Vagina (tissue), 2 donors: ENCODE data around the gene POLR3H. TPM values are rescaled to one million over a fixed set of nuclear protein-coding genes. Genes with fewer than 3 reads are reported as not detected.

Experiments used
- DNase-seq, 2 donors: peaks; one replicate each; pipeline ENCODE4 v3.0.0-alpha.2; 2017; ENCODE audit errors: extremely low spot score in 2 of 2
- H3K27ac ChIP-seq: fragments of 200-600 bp; sonication (generic); one replicate; pipeline ENCODE4 v1.5.1; 2019
- H3K27me3 ChIP-seq: fragments of 200-600 bp; sonication (generic); one replicate; pipeline ENCODE4 v1.5.1; 2019
- H3K36me3 ChIP-seq, 2 donors: fragments of 200-600 bp; sonication (generic); one replicate each; pipeline ENCODE4 v1.5.1; 2017 to 2019
- H3K4me1 ChIP-seq: fragments of 200-600 bp; sonication (generic); one replicate; pipeline ENCODE4 v1.5.1; 2019
- H3K4me3 ChIP-seq, 2 donors: fragments of 200-600 bp; sonication (generic); 1 replicate in 1 of 2; 2 replicates in 1 of 2; pipeline ENCODE4 v1.5.1; 2016 to 2019
- H3K9me3 ChIP-seq: fragments of 200-600 bp; sonication (generic); one replicate; pipeline ENCODE4 v1.5.1; 2019
- CTCF ChIP-seq, 3 experiments: fragments of 450-650 bp in 2 of 3; fragments of 200-600 bp in 1 of 3; sonication (generic) in 1 of 3; IDR thresholded peaks; one replicate each; pipeline ENCODE4 v1.5.1; 2017 to 2019; ENCODE audit warnings: antibody characterized with exemption in 3 of 3, mild to moderate bottlenecking in 2 of 3, moderate library complexity in 2 of 3
- POLR2A ChIP-seq, 2 donors: fragments of 450-650 bp; IDR thresholded peaks; one replicate each; pipeline ENCODE4 v1.6.1; 2017; ENCODE audit warnings: antibody characterized with exemption in 2 of 2, mild to moderate bottlenecking in 2 of 2, moderate library complexity in 2 of 2
- POLR2AphosphoS5 ChIP-seq, 2 donors: sonication (generic); formaldehyde crosslinking; IDR thresholded peaks; one replicate each; pipeline ENCODE4 v1.9.0; 2017; ENCODE audit warnings: antibody characterized with exemption in 2 of 2, mild to moderate bottlenecking in 2 of 2, low read depth in 1 of 2; ENCODE audit not compliant: insufficient read depth in 1 of 2
- intact Hi-C: fragments of 100-400 bp; cut with DNase I; formaldehyde crosslinking; loops from one replicate; pipeline ENCODE4 v1.15.1; 2023
- total RNA-seq: library from RNA; depleted of rRNA; stranded (reverse); fragments of >200 nt; gene quantifications from one replicate; pipeline ENCODE4 v1.2.3, GENCODE V29; 2016

POLR3H gene
- total RNA-seq, 1 donor from 2014 or later: 21.4 TPM

GRCh38 chr22:41541484-41541883 lies 2.8 kb downstream of the POLR3H start:
- Histone ChIP-seq H3K36me3 (peaks cover 0 to 9% of the 10 kb centered on the region in 2 donors), H3K27me3 (no peaks in the 10 kb centered on the region), H3K4me1 (peaks cover 34% of the 10 kb centered on the region), H3K9me3 (no peaks in the 10 kb centered on the region), H3K4me3 (no peak overlapping the region), H3K27ac (no peak overlapping the region)
- intact Hi-C loops: loop anchor here (5.0 kb wide), 1 partner anchor 46 kb away; the partner anchor contains the start of gene PMM1
- no peak for DNase-seq
- no peak for TF ChIP-seq CTCF (IDR thresholded peaks at IDR 0.05)
- no peak for TF ChIP-seq POLR2AphosphoS5 (IDR thresholded peaks at IDR 0.05; ENCODE audit: insufficient read depth in 1 of 2, low read depth in 1 of 2)
- TF ChIP-seq POLR2A (IDR thresholded peaks at IDR 0.05): no peak

GRCh38 chr22:41540365-41540764 lies 3.9 kb downstream of the POLR3H start:
- Histone ChIP-seq H3K27me3 (no peaks in the 10 kb centered on the region), H3K4me1 (peaks cover 34% of the 10 kb centered on the region), H3K4me3 (no peak overlapping the region), H3K36me3 (peaks cover 0 to 9% of the 10 kb centered on the region in 2 donors), H3K9me3 (no peaks in the 10 kb centered on the region), H3K27ac (no peak overlapping the region)
- intact Hi-C loops: loop anchor here (5.0 kb wide), 1 partner anchor 47 kb away; the partner anchor contains the start of gene PMM1
- no peak for DNase-seq
- no peak for TF ChIP-seq CTCF (IDR thresholded peaks at IDR 0.05)
- TF ChIP-seq POLR2AphosphoS5 (IDR thresholded peaks at IDR 0.05; ENCODE audit: insufficient read depth in 1 of 2, low read depth in 1 of 2): no peak
- no peak for TF ChIP-seq POLR2A (IDR thresholded peaks at IDR 0.05)

- H3K27ac ChIP-seq: no peak overlapping the region
- H3K36me3 ChIP-seq: peaks cover 0 to 9% of the 10 kb centered on the region in 2 donors
- no peak for DNase-seq
- intact Hi-C loops: loop anchor here (5.0 kb wide), 1 partner anchor 47 kb away; the partner anchor contains the start of gene PMM1
- no peaks in the 10 kb centered on the region for H3K27me3 ChIP-seq
- no peak for TF ChIP-seq CTCF (IDR thresholded peaks at IDR 0.05)
- TF ChIP-seq POLR2A (IDR thresholded peaks at IDR 0.05): no peak
- TF ChIP-seq POLR2AphosphoS5 (IDR thresholded peaks at IDR 0.05; ENCODE audit: insufficient read depth in 1 of 2, low read depth in 1 of 2): no peak
- H3K4me1 ChIP-seq: peaks cover 32% of the 10 kb centered on the region
- no peak overlapping the region for H3K4me3 ChIP-seq
- no peaks in the 10 kb centered on the region for H3K9me3 ChIP-seq
These were observed 4.3 kb downstream of the POLR3H start for GRCh38 chr22:41540006-41540315.

- Histone ChIP-seq H3K9me3 (no peaks in the 10 kb centered on the region), H3K4me1 (peaks cover 27% of the 10 kb centered on the region), H3K36me3 (peaks cover 0 to 9% of the 10 kb centered on the region in 2 donors), H3K4me3 (no peak overlapping the region), H3K27me3 (no peaks in the 10 kb centered on the region), H3K27ac (no peak overlapping the region)
- intact Hi-C loops: loop anchor here (5.0 kb wide), 1 partner anchor 48 kb away; the partner anchor contains the start of gene PMM1
- TF ChIP-seq CTCF (IDR thresholded peaks at IDR 0.05): no peak
- no peak for TF ChIP-seq POLR2A (IDR thresholded peaks at IDR 0.05)
- no peak for TF ChIP-seq POLR2AphosphoS5 (IDR thresholded peaks at IDR 0.05; ENCODE audit: insufficient read depth in 1 of 2, low read depth in 1 of 2)
- DNase-seq: no peak
These were observed 4.9 kb downstream of the POLR3H start for GRCh38 chr22:41539146-41540005.

GRCh38 chr22:41538583-41538982 lies 5.7 kb downstream of the POLR3H start:
- TF ChIP-seq POLR2AphosphoS5 (IDR thresholded peaks at IDR 0.05; ENCODE audit: insufficient read depth in 1 of 2, low read depth in 1 of 2) (no peak), CTCF (IDR thresholded peaks at IDR 0.05) (no peak), POLR2A (IDR thresholded peaks at IDR 0.05) (no peak)
- no peak for DNase-seq
- Histone ChIP-seq H3K4me1 (peaks cover 26% of the 10 kb centered on the region), H3K9me3 (no peaks in the 10 kb centered on the region), H3K27ac (no peak overlapping the region), H3K27me3 (no peaks in the 10 kb centered on the region), H3K4me3 (no peak overlapping the region), H3K36me3 (peaks cover 0 to 9% of the 10 kb centered on the region in 2 donors)
- intact Hi-C loops: no loop called here
